AG04450 (cell line): ENCODE results near the gene SH3D19. TPM values are rescaled to one million over a fixed set of nuclear protein-coding genes. Genes with fewer than 3 reads are reported as not detected.

ENCODE experiments used
- CTCF ChIA-PET: fragments of 300-600, 350-600 bp; formaldehyde crosslinking; extraction: SDS; loops from one replicate; lab custom pipeline; 2022; ENCODE audit warnings: antibody characterized with exemption, inconsistent platforms; lab: Charles Lee
- POLR2A ChIA-PET: fragments of 350-600 bp; formaldehyde crosslinking; extraction: SDS; loops from one replicate; lab custom pipeline; 2021; ENCODE audit warnings: antibody characterized with exemption, inconsistent platforms; lab: Yijun Ruan, JAX
- DNase-seq: peaks from one replicate; pipeline ENCODE4 v3.0.0-alpha.2; 2011; ENCODE audit warnings: low read depth, low spot score
- H3K27ac ChIP-seq: one replicate; pipeline ENCODE4 v1.5.1; 2012; ENCODE audit warnings: low read depth, low read length, control low read depth
- H3K27me3 ChIP-seq: one replicate; pipeline ENCODE4 v1.6.0; 2012; ENCODE audit warnings: low read length; ENCODE audit not compliant: control insufficient read depth, insufficient read depth
- H3K4me3 ChIP-seq: 2 replicates; pipeline ENCODE4 v1.5.1; 2011; ENCODE audit warnings: mild to moderate bottlenecking, low read depth, low read length, control low read depth
- H3K9me3 ChIP-seq: 2 replicates; pipeline ENCODE4 v1.5.1; 2012; ENCODE audit warnings: low read length; ENCODE audit not compliant: control insufficient read depth, insufficient read depth
- CTCF ChIP-seq: IDR thresholded peaks from 2 replicates; pipeline ENCODE4 v1.5.1; 2011; ENCODE audit warnings: low read depth, low read length, control low read depth, inconsistent platforms
- polyA plus RNA-seq: library from polyadenylated mRNA; depleted of rRNA; stranded (reverse); fragments of >200 nt; gene quantifications from 2 replicates; pipeline ENCODE4 v1.2.3, GENCODE V29; 2011; rRNA removed
- small RNA-seq: library from RNA; depleted of rRNA; stranded (forward); fragments of <200 nt; gene quantifications from one replicate; pipeline ENCODE3, GENCODE V24; 2012; ENCODE audit warnings: low read depth; ENCODE audit not compliant: insufficient read length

The SH3D19 gene
- polyA plus RNA-seq, 1 experiment = 32.6 TPM

- TF ChIP-seq CTCF = no peak
- Histone ChIP-seq H3K4me3 (no peak overlapping the region), H3K9me3 (no peaks in the 10 kb centered on the region), H3K27me3 (no peaks in the 10 kb centered on the region), H3K27ac (no peak overlapping the region)
- POLR2A ChIA-PET = no interaction called here
- no peak for DNase-seq
- CTCF ChIA-PET = interaction anchor here (0.6 kb wide), 1 partner anchor 10 kb away, joined by 8 read pairs; no protein-coding TSS in a partner anchor
Observed at GRCh38 chr4:151074416-151074916, 250.9 kb downstream of the SH3D19 start.

Small RNA genes within 50 kb of the gene (small RNA-seq; reads per million reads assigned to genes)
- gene AC104819.2 = not detected
- not detected for gene RNU6-1282P
- not detected for gene SNORD73A
- gene SNORD73B = 0.81 reads per million

Other genes starting within 250 kb of the SH3D19 start
- 3,195 and 4,190 TPM in 2 replicates for gene RPS3A, start 226.0 kb downstream of the SH3D19 start, polyA plus RNA-seq
- gene PRSS48, start 48.4 kb downstream of the SH3D19 start, polyA plus RNA-seq = not detected in 2 replicates
- gene FHIP1A, start 83.6 kb upstream of the SH3D19 start, polyA plus RNA-seq = 0.06 TPM in 1 of 2 replicates, not detected in the other